NB4 (cell line): Measurements from ENCODE around the gene TSPAN15.

Source experiments
- CTCF ChIP-seq: IDR thresholded peaks from one replicate; pipeline ENCODE4 v1.5.1; 2012; ENCODE audit warnings: low read depth, low read length
- POLR2A ChIP-seq: IDR thresholded peaks from 2 replicates; pipeline ENCODE4 v1.6.1; 2011; ENCODE audit warnings: mild to moderate bottlenecking; ENCODE audit not compliant: insufficient read length; ENCODE audit errors: extremely low read depth

GRCh38 chr10:69479240-69480067 lies 28.2 kb downstream of the TSPAN15 start:
- TF ChIP-seq POLR2A (no peak), CTCF (no peak)
